GM20431 (cell line): ENCODE results near the gene OR52E5.

ENCODE experiments used
- in situ Hi-C: fragments of 300-500 bp; cut with MseI, MboI; formaldehyde crosslinking; loops from one replicate; pipeline ENCODE4 v1.15.0; 2020; ENCODE audit warnings: low sequenced_read_pairs; ENCODE audit not compliant: unreplicated experiment

The OR52E5 gene

GRCh38 chr11:5892908-5893307 lies at the start of gene OR52E5:
Gene OR52E5, plus strand, starts transcription at chr11:5893208. Its CDS starts 7,569 bp downstream, at chr11:5900777.
- in situ Hi-C loops = no loop called here

GRCh38 chr11:5846701-5847100 lies 46.3 kb upstream of the OR52E5 start:
- in situ Hi-C loops = no loop called here

GRCh38 chr11:5847711-5848110 lies 45.3 kb upstream of the OR52E5 start:
- in situ Hi-C loops = no loop called here

- in situ Hi-C loops = no loop called here
Observed at GRCh38 chr11:5851002-5851401, 42.0 kb upstream of the OR52E5 start.

DNA sequence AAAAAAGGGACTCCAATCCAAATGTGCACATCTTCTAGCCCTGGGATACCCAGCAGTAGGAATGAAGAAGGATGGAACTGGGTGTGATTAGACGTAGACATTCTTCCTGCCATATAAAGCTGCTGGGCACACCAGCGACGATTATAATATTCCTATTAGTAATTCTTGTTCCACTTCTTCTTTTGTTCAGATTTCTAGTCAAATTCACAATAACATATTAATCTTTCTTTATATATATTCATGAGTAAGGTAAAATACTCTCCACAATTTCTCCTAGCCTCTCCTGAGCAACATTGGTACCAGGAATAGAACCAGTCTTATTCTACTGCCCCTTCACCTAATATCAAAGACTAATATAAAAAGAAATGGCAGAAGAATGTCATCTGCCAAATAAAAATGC lies 35.4 kb upstream of the OR52E5 start, which contains the start of gene OR52E8:
TSS of gene OR52E8 (minus strand) at position 101 of the 400 bp plus-strand sequence. CDS start at position 101, 0 bp downstream.
- in situ Hi-C loops = no loop called here

GRCh38 chr11:5865826-5866225 lies 27.2 kb upstream of the OR52E5 start:
- in situ Hi-C loops = no loop called here

DNA sequence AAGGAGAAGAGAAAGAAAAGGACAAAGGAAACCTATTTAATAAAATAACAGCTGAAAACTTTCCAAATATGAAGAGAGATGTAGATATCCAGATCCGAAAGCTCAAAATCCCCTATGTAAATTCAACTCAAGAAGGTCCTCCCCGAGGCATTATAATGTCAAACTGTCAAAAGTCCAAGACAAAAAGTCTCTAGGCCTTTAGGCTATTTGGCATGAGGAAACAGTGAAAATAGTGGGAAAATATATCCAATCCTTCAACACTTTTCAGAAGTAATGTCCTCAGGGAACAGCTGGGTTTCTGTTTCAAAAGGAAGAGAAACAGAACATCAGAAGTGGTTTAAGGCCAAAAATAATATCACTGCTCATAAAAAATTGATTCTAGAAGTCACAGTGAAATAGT lies 14.4 kb upstream of the OR52E5 start:
- in situ Hi-C loops = no loop called here

GRCh38 chr11:5880329-5880728 lies 12.7 kb upstream of the OR52E5 start, which contains the start of gene OR52E4:
Gene OR52E4, plus strand, starts transcription at chr11:5880629. Its CDS starts 3,664 bp downstream, at chr11:5884293.
- in situ Hi-C loops = no loop called here

DNA sequence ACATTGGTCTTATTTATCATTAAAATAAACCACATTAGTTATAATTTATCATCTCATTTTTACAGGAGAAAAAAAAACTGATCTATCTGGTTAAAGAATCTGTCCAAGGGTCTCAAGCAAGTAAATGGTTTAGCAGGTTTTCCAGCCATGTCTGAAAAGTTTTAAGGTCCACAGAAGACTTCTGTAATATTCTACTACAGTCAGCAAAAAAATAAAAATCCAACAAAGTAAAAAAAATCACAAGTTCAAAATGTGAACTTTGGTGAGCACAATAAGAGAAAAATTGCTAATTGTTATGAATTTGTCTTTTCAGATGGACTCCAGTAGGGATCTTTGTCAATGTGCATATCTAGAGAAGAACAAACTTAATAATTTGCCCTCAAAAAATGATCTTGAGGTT lies 11.3 kb upstream of the OR52E5 start:
- in situ Hi-C loops = no loop called here

GRCh38 chr11:5887172-5887571 lies 5.8 kb upstream of the OR52E5 start:
- in situ Hi-C loops = no loop called here

DNA sequence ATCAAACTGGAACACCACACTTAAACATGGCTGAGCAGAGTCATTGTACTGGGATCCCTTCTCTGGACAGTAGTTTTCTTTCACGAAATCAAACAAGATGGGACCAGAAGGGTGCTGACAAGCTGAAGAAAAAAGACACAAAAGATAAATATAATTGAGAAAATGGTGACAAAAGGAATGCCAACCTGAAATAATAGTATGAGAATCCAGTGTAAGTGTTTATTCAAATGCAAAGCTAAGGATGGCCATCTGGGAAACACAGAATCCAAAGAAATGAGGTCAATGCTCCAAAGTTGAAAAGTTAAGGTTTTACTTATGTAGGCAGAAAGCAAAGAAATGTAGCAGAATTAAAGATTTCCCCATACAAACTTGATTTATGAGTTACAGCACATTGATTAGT lies 5.3 kb upstream of the OR52E5 start:
- in situ Hi-C loops = no loop called here

- in situ Hi-C loops = no loop called here
Observed at GRCh38 chr11:5891216-5891800, 1.7 kb upstream of the OR52E5 start.

DNA sequence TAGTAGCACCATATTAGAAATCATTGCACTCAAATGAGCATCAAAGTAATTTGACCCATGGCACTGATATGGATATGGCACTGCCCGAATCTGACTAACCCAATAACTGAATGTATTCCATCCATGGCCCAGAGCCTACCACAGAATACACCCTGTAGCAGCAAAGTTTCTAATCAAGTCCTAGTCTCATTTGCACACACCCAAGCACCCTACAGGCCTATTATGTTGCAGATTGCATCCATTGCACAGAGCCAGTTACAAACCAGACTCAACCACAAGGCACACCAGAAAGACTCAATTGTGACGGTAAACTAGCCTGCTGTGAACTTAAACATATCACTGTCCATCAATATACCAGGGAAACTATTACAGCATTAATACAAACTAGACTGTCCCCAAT lies 6.5 kb downstream of the OR52E5 start:
- in situ Hi-C loops = no loop called here

DNA sequence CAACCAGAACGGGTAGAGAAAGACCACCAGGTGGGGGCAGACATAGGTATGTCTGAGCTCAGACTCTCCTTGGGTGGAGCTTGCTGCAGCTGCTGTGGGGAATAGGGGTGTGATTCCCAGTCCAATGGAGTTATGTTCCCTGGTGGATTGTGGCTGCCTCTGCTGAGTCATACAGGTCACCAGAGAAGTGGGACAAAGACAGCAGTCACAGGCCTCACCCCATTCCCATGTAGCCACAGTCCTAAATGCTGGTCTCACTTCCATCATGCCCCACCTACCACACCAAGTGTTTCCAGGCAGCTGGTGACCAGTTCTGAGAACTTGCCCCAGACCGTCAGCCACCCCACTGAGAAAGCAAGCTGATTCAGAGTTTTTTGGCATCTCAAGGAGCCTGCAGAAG lies 17.5 kb downstream of the OR52E5 start:
- in situ Hi-C loops = no loop called here

- in situ Hi-C loops = no loop called here
Observed at GRCh38 chr11:5922749-5923426, 29.9 kb downstream of the OR52E5 start.

GRCh38 chr11:5923427-5923776 lies 30.4 kb downstream of the OR52E5 start:
- in situ Hi-C loops = no loop called here

- in situ Hi-C loops = no loop called here
Observed at GRCh38 chr11:5923794-5924193, 30.8 kb downstream of the OR52E5 start.

DNA sequence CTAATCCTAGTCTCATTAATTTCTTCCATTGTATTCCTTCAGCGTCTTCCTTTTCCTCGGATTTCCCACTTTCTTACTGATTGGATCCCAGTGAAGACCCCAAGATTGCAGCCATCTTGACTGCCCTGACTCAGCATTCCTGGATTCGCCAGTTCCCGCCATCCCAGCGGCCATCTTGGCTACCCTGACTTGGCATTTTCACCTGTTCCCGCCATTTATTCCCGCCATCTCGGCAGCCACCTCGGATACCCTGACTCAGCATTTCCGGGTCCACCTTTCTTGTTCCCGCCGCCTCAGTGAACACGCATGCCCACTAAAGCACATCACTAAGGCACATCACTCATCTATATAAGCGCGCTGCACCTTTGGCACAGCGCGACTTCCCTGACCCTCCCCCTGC lies 35.3 kb downstream of the OR52E5 start:
- in situ Hi-C loops = no loop called here

DNA sequence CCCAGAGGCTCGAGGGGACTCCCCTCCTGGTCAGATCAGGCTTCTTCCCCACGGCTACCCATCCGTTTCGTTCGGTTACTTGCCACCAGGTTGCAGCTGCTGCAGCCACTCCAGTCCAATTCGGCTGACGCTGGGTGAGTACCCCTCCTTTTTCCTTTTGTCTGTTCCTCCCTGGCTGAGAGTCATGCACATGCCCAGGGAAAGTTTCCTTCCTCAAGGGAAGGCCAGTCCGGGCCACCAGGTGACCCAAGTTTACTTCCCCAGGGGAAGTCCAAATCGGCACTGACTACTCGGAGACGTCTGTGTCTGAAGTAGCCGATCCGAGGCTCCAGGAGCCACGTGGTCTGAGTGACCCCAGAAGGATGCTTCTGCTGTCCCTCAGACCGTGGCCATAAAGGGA lies 35.8 kb downstream of the OR52E5 start:
- in situ Hi-C loops = no loop called here

- in situ Hi-C loops = no loop called here
Observed at GRCh38 chr11:5929571-5930368, 36.8 kb downstream of the OR52E5 start.

GRCh38 chr11:5930614-5931013 lies 37.6 kb downstream of the OR52E5 start:
- in situ Hi-C loops = no loop called here
